GM19238 (cell line): ENCODE data around the gene RNF34.
"Not testable (repeated sequence)": the region's sequence is repeated elsewhere in the genome, so short reads cannot be mapped to it uniquely, and the experiment has no call there.

ENCODE experiments used
- DNase-seq: peaks from one replicate; pipeline ENCODE4 v3.0.0; 2011; ENCODE audit warnings: low spot score; ENCODE audit not compliant: insufficient read length

RNF34 gene

GRCh38 chr12:121399391-121400331 lies at the start of gene RNF34:
Gene RNF34 (plus strand): TSS chr12:121400118. CDS start chr12:121400213, 95 bp downstream.
- DNase-seq = peak; percentile 86

- DNase-seq = peak; percentile 87
Observed at GRCh38 chr12:121351820-121352681, 47.9 kb upstream of the RNF34 start, which contains the start of gene ANAPC5. Gene ANAPC5 (minus strand): TSS chr12:121352411. CDS start chr12:121352340, 71 bp downstream.

GRCh38 chr12:121352682-121353018 lies 47.3 kb upstream of the RNF34 start:
- DNase-seq = no peak

GRCh38 chr12:121355818-121356217 lies 44.1 kb upstream of the RNF34 start:
- no peak for DNase-seq

GRCh38 chr12:121356657-121357056 lies 43.3 kb upstream of the RNF34 start:
- no peak for DNase-seq

- DNase-seq = no peak
Observed at GRCh38 chr12:121357331-121357730, 42.6 kb upstream of the RNF34 start.

GRCh38 chr12:121358073-121358472 lies 41.8 kb upstream of the RNF34 start:
- DNase-seq = no peak

GRCh38 chr12:121364683-121365121 lies 35.2 kb upstream of the RNF34 start:
- no peak for DNase-seq

- no peak for DNase-seq
Observed at GRCh38 chr12:121365416-121366062, 34.4 kb upstream of the RNF34 start.

- no peak for DNase-seq
Observed at GRCh38 chr12:121366063-121366459, 33.9 kb upstream of the RNF34 start.

GRCh38 chr12:121371404-121371803 lies 28.5 kb upstream of the RNF34 start:
- no peak for DNase-seq

- no peak for DNase-seq
Observed at GRCh38 chr12:121373755-121374154, 26.2 kb upstream of the RNF34 start.

GRCh38 chr12:121374336-121374735 lies 25.6 kb upstream of the RNF34 start:
- DNase-seq = not testable (repeated sequence)

- DNase-seq = not testable (repeated sequence)
Observed at GRCh38 chr12:121374945-121375584, 24.9 kb upstream of the RNF34 start.

GRCh38 chr12:121376754-121377697 lies 22.9 kb upstream of the RNF34 start:
- DNase-seq = no peak

- no peak for DNase-seq
Observed at GRCh38 chr12:121378736-121379135, 21.2 kb upstream of the RNF34 start.

GRCh38 chr12:121379945-121380344 lies 20.0 kb upstream of the RNF34 start:
- no peak for DNase-seq

GRCh38 chr12:121383601-121384021 lies 16.3 kb upstream of the RNF34 start:
- DNase-seq = no peak

GRCh38 chr12:121384891-121385290 lies 15.0 kb upstream of the RNF34 start:
- not testable (repeated sequence) for DNase-seq
